ENCODE results near the gene ZNF469.

ZNF469 gene

GRCh38 chr16:88363239-88363891 is 19.4 kb upstream of the ZNF469 start:
- no peak for FAIRE-seq

- FAIRE-seq, result no peak
These were observed 17.4 kb upstream of the ZNF469 start for GRCh38 chr16:88365244-88365865.

GRCh38 chr16:88366032-88366703 is 16.6 kb upstream of the ZNF469 start:
- FAIRE-seq, result no peak

- no peak for FAIRE-seq
These were observed 16.1 kb upstream of the ZNF469 start for GRCh38 chr16:88366704-88367047.

GRCh38 chr16:88367560-88367959 is 15.2 kb upstream of the ZNF469 start:
- no peak for FAIRE-seq

GRCh38 chr16:88368036-88368435 is 14.7 kb upstream of the ZNF469 start:
- FAIRE-seq, result no peak

GRCh38 chr16:88368994-88369393 is 13.8 kb upstream of the ZNF469 start:
- FAIRE-seq, result no peak

GRCh38 chr16:88369447-88370008 is 13.2 kb upstream of the ZNF469 start:
- no peak for FAIRE-seq

- no peak for FAIRE-seq
These were observed 12.4 kb upstream of the ZNF469 start for GRCh38 chr16:88370365-88370764.

- no peak for FAIRE-seq
These were observed 10.2 kb upstream of the ZNF469 start for GRCh38 chr16:88372522-88372921.

- no peak for FAIRE-seq
These were observed 9.5 kb upstream of the ZNF469 start for GRCh38 chr16:88373211-88373610.

- no peak for FAIRE-seq
These were observed 8.7 kb upstream of the ZNF469 start for GRCh38 chr16:88373927-88374492.

- FAIRE-seq, result no peak
These were observed 8.0 kb upstream of the ZNF469 start for GRCh38 chr16:88374736-88375135.

GRCh38 chr16:88375236-88375975 is 7.4 kb upstream of the ZNF469 start:
- FAIRE-seq, result no peak

- no peak for FAIRE-seq
These were observed 6.5 kb upstream of the ZNF469 start for GRCh38 chr16:88375996-88376834.

GRCh38 chr16:88376835-88377726 is 5.7 kb upstream of the ZNF469 start:
- no peak for FAIRE-seq

- FAIRE-seq, result no peak
These were observed 4.8 kb upstream of the ZNF469 start for GRCh38 chr16:88377961-88378360.

- no peak for FAIRE-seq
These were observed 4.4 kb upstream of the ZNF469 start for GRCh38 chr16:88378401-88378800.

GRCh38 chr16:88378836-88379693 is 3.7 kb upstream of the ZNF469 start:
- FAIRE-seq, result no peak

GRCh38 chr16:88379694-88380040 is 3.1 kb upstream of the ZNF469 start:
- FAIRE-seq, result no peak
